K562 (cell line): ENCODE measurements around the gene HSDL1. TPM values are rescaled to one million over a fixed set of nuclear protein-coding genes. Genes with fewer than 3 reads are reported as not detected.

Source experiments
- ATAC-seq: fragments of 200-7000 bp; cut with Tn5 transposase; 3 replicates; pipeline ENCODE4 v1.9.1; 2020; ENCODE audit warnings: moderate library complexity
- BruUV-seq: library from RNA; stranded (reverse); fragments of 400-500 nt; replicated peaks from 2 replicates; lab custom pipeline; 2021; lab: Mats Ljungman, UMichigan
- CTCF ChIA-PET: fragments of 300-600 bp; formaldehyde crosslinking; extraction: SDS; loops from one replicate; lab custom pipeline; 2021; ENCODE audit warnings: low intra/inter-chr PET ratio; lab: Yijun Ruan, JAX
- POLR2A ChIA-PET: fragments of 300-600, 350-650 bp; sonication (Branson Sonifier 250); formaldehyde crosslinking; extraction: SDS; loops from one replicate; lab custom pipeline; 2021; ENCODE audit warnings: antibody characterized with exemption, inconsistent platforms; lab: Yijun Ruan, JAX
- DNase-seq, 4 experiments: peaks; one replicate each; pipeline versions ENCODE4 v3.0.0 to v3.0.0-alpha.2; 2011 to 2018; ENCODE audit warnings: low spot score in 3 of 4, mixed read lengths in 3 of 4; ENCODE audit errors: extremely low read depth in 1 of 4
- FAIRE-seq: peaks from 2 replicates; lab custom pipeline; 2011; peaks lifted over from hg19 to GRCh38; lab: Jason Lieb, UNC
- H2AFZ ChIP-seq: 2 replicates; pipeline ENCODE4 v1.6.0; 2011; ENCODE audit warnings: low read depth, low read length, control low read depth, inconsistent platforms
- H3K27ac ChIP-seq: fragments of 200-600 bp; 3 replicates; pipeline ENCODE4 v1.8.0; 2011; ENCODE audit warnings: low read depth, mild to moderate bottlenecking, control low read depth, inconsistent platforms, low read length, moderate library complexity, mixed read lengths; ENCODE audit errors: extremely low read depth
- H3K27me3 ChIP-seq, 2 experiments: fragments of 300-600 bp in 1 of 2; 2 replicates in 1 of 2; 3 replicates in 1 of 2; pipeline versions ENCODE4 v1.6.0 to v1.8.0; 2011; ENCODE audit warnings: inconsistent platforms in 2 of 2, low read length in 2 of 2, mild to moderate bottlenecking in 1 of 2, mixed read lengths in 1 of 2, moderate library complexity in 1 of 2; ENCODE audit not compliant: control insufficient read depth in 2 of 2, insufficient read depth in 2 of 2
- H3K36me3 ChIP-seq: fragments of 300-600 bp; 3 replicates; pipeline ENCODE4 v1.8.0; 2011; ENCODE audit warnings: mild to moderate bottlenecking, low read length, inconsistent platforms; ENCODE audit not compliant: control insufficient read depth, insufficient read depth
- H3K4me1 ChIP-seq, 2 experiments: fragments of 200-600 bp in 1 of 2; replicated peaks in 1 of 2; 2 replicates in 1 of 2; 3 replicates in 1 of 2; pipeline versions ENCODE4 v1.5.1 to v1.8.0; 2011; ENCODE audit warnings: inconsistent platforms in 2 of 2, low read length in 2 of 2, mild to moderate bottlenecking in 1 of 2, mixed read lengths in 1 of 2, moderate library complexity in 1 of 2; ENCODE audit not compliant: control insufficient read depth in 2 of 2, insufficient read depth in 2 of 2
- H3K4me2 ChIP-seq: 2 replicates; pipeline ENCODE4 v1.6.1; 2011; ENCODE audit warnings: low read length, control low read depth, inconsistent platforms, mixed read lengths; ENCODE audit not compliant: insufficient read depth
- H3K4me3 ChIP-seq: fragments of 200-600 bp; sonication (generic), shearing (Covaris generic); 2 replicates; pipeline ENCODE4 v1.5.1; 2016; ENCODE audit warnings: control low read depth, inconsistent platforms
- H3K79me2 ChIP-seq: fragments of 200-600 bp; 3 replicates; pipeline ENCODE4 v1.8.0; 2011; ENCODE audit warnings: low read length, inconsistent platforms; ENCODE audit not compliant: control insufficient read depth, insufficient read depth
- H3K9ac ChIP-seq, 2 experiments: 2 replicates each; pipeline versions ENCODE4 v1.6.0 to v1.6.1; 2011; ENCODE audit warnings: low read depth in 2 of 2, low read length in 2 of 2, control low read depth in 1 of 2, inconsistent platforms in 1 of 2, mild to moderate bottlenecking in 1 of 2, mixed read lengths in 1 of 2; ENCODE audit not compliant: insufficient read depth in 1 of 2
- H3K9me1 ChIP-seq: one replicate; pipeline ENCODE4 v1.6.0; 2011; ENCODE audit warnings: inconsistent platforms, mild to moderate bottlenecking, low read length, moderate library complexity; ENCODE audit not compliant: control insufficient read depth, insufficient read depth
- H3K9me3 ChIP-seq: replicated peaks from 2 replicates; pipeline ENCODE4 v1.5.1; 2011; ENCODE audit warnings: low read depth, low read length, inconsistent platforms; ENCODE audit not compliant: control insufficient read depth, insufficient read depth
- H4K20me1 ChIP-seq: replicated peaks from 2 replicates; pipeline ENCODE4 v1.6.1; 2011; ENCODE audit warnings: low read length, inconsistent platforms, mixed read lengths; ENCODE audit not compliant: control insufficient read depth, insufficient read depth
- CHD7 ChIP-seq: fragments of 200-600 bp; sonication (generic); IDR thresholded peaks from one replicate; pipeline ENCODE4 v1.6.1; 2012; ENCODE audit warnings: mild to moderate bottlenecking, low read depth, low read length, inconsistent platforms
- WGBS: fragments of 100-300 bp; shearing (Covaris generic); methylation state at CpG from one replicate; pipeline ENCODE4 v1.1.6; 2016; ENCODE audit warnings: low coverage, mixed read lengths; ENCODE audit not compliant: insufficient coverage; ENCODE audit errors: missing lambda C conversion rate; 5-methylcytosine and 5-hydroxymethylcytosine counted together
- in situ Hi-C: fragments of 300-500 bp; cut with MboI; formaldehyde crosslinking; loops from 4 replicates; pipeline ENCODE4 v1.15.0; 2018; ENCODE audit warnings: inconsistent platforms, mixed read lengths
- intact Hi-C: fragments of 100-400 bp; cut with micrococcal nuclease; formaldehyde crosslinking; loops from 2 replicates; pipeline ENCODE4 v1.14.2; 2022
- polyA plus RNA-seq, 8 experiments: library from polyadenylated mRNA; depleted of rRNA in 4 of 8; stranded (reverse) in 5 of 8; unstranded in 3 of 8; fragments of >200 nt; fragmentation: Nextera tagmentation in 2 of 8; fragmentation: Illumina TruSeq in 1 of 8; extraction: Ambion mirVana in 2 of 8; extraction: Trizol in 1 of 8; gene quantifications; 2 replicates each; pipeline versions ENCODE4 v1.2.1 to v1.2.3, GENCODE V29; 2011 to 2014; ENCODE audit warnings: inconsistent platforms in 1 of 8, missing spikeins in 1 of 8
- total RNA-seq, 7 experiments: library from RNA; depleted of rRNA in 6 of 7; stranded (reverse); fragments of >200 nt in 6 of 7; fragmentation: Illumina TruSeq in 2 of 7; extraction: Trizol in 2 of 7; gene quantifications; 2 replicates each; pipeline versions ENCODE4 v1.2.1 to v1.2.3, GENCODE V29; 2011 to 2021; ENCODE audit warnings: low replicate concordance in 1 of 7

Gene HSDL1
- total and polyA plus RNA-seq, 9 of the 15 experiments (the other 6 are each of a cell fraction or from before 2014, with no cell fraction given): 14.8 to 41.2 (median 27.7) TPM

- Histone ChIP-seq H3K9me1 (no peaks in the 10 kb centered on the region), H3K79me2 (no peaks in the 10 kb centered on the region), H3K9me3 (no peaks in the 10 kb centered on the region), H2AFZ (no peak overlapping the region), H3K27ac (no peak overlapping the region), H3K27me3 (peaks cover 41 to 62% of the 10 kb centered on the region in 2 experiments), H3K9ac (no peak overlapping the region), H3K36me3 (no peaks in the 10 kb centered on the region), H3K4me2 (no peak overlapping the region), H4K20me1 (no peaks in the 10 kb centered on the region), H3K4me3 (no peak overlapping the region), H3K4me1 (peaks cover 0 to 12% of the 10 kb centered on the region in 2 experiments; a peak in 3 of 5 replicates)
- 16% methylated on average over 13 of the region's 13 CpGs for WGBS
- intact Hi-C loops: no loop called here
- ATAC-seq (no peak), DNase-seq (no peak), FAIRE-seq (no peak)
- CTCF ChIA-PET: no interaction called here
- TF ChIP-seq CHD7: no peak
- POLR2A ChIA-PET: interaction anchor here (0.6 to 1.7 kb wide), 13 partner anchors 9 to 284 kb away, joined by 3 to 5 read pairs (median 3); partner anchors contain the start of genes MBTPS1 and TAF1C
- BruUV-seq: no TSS peak
- in situ Hi-C loops: loop anchor here (5.0 kb wide), 1 partner anchor 85 kb away; no protein-coding TSS in a partner anchor
Observed at GRCh38 chr16:84166796-84167695, 22.1 kb upstream of the HSDL1 start.
